PC-9 (cell line): ENCODE data around the gene PNP.

Source experiments
- EZH2 ChIP-seq: fragments of 200-600 bp; sonication (generic); IDR thresholded peaks from 2 replicates; pipeline ENCODE4 v1.8.0; 2017; ENCODE audit warnings: antibody characterized with exemption, low read depth
- TF ChIP-seq, protein P1 (sequence below): fragments of 200-600 bp; sonication (generic); conservative IDR thresholded peaks from 2 replicates; pipeline ENCODE4 v1.6.1; 2017; ENCODE audit warnings: mixed run types, antibody characterized with exemption, mild to moderate bottlenecking, moderate library complexity

GRCh38 chr14:20478894-20479293 lies 9.7 kb downstream of the PNP start:
- TF ChIP-seq, protein P1, sequence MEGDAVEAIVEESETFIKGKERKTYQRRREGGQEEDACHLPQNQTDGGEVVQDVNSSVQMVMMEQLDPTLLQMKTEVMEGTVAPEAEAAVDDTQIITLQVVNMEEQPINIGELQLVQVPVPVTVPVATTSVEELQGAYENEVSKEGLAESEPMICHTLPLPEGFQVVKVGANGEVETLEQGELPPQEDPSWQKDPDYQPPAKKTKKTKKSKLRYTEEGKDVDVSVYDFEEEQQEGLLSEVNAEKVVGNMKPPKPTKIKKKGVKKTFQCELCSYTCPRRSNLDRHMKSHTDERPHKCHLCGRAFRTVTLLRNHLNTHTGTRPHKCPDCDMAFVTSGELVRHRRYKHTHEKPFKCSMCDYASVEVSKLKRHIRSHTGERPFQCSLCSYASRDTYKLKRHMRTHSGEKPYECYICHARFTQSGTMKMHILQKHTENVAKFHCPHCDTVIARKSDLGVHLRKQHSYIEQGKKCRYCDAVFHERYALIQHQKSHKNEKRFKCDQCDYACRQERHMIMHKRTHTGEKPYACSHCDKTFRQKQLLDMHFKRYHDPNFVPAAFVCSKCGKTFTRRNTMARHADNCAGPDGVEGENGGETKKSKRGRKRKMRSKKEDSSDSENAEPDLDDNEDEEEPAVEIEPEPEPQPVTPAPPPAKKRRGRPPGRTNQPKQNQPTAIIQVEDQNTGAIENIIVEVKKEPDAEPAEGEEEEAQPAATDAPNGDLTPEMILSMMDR: no peak
- no peak for TF ChIP-seq EZH2
